Progenitor cell of endocrine pancreas (in vitro differentiated cells): ENCODE results near the gene PTPRA. TPM values are rescaled to one million over a fixed set of nuclear protein-coding genes. Genes with fewer than 3 reads are reported as not detected.

ENCODE experiments used
- DNase-seq: peaks from one replicate; pipeline ENCODE4 v3.0.0; 2021; ENCODE audit warnings: low spot score; ENCODE audit not compliant: unreplicated experiment
- H3K27ac Mint-ChIP-seq: 2 replicates; pipeline ENCODE4 v1.8.0; 2021; ENCODE audit warnings: mild to moderate bottlenecking, moderate library complexity, mixed read lengths
- H3K27me3 Mint-ChIP-seq: 2 replicates; pipeline ENCODE4 v1.8.0; 2021; ENCODE audit warnings: mixed read lengths
- H3K36me3 Mint-ChIP-seq: 2 replicates; pipeline ENCODE4 v1.8.0; 2022; ENCODE audit warnings: mixed read lengths; ENCODE audit not compliant: insufficient read depth
- H3K4me1 Mint-ChIP-seq: 2 replicates; pipeline ENCODE4 v1.8.0; 2021; ENCODE audit warnings: low read depth, mixed read lengths
- H3K4me3 Mint-ChIP-seq: 2 replicates; pipeline ENCODE4 v1.8.0; 2021; ENCODE audit warnings: low read depth, mild to moderate bottlenecking, moderate library complexity, mixed read lengths
- H3K9me3 Mint-ChIP-seq: 2 replicates; pipeline ENCODE4 v1.8.0; 2021; ENCODE audit warnings: low read depth, mixed read lengths
- CTCF ChIP-seq: fragments of 200-600 bp; sonication (generic); IDR thresholded peaks from one replicate; pipeline ENCODE4 v1.5.0; 2021; ENCODE audit warnings: antibody characterized with exemption, mild to moderate bottlenecking; ENCODE audit not compliant: unreplicated experiment
- total RNA-seq: library from RNA; stranded (reverse); gene quantifications from 2 replicates; pipeline ENCODE4 v1.2.1, GENCODE V29; 2021

The PTPRA gene
- total RNA-seq, 1 donor from 2014 or later, result 73.2 TPM

GRCh38 chr20:2993250-2993649 is 120.0 kb downstream of the PTPRA start:
- Mint-ChIP-seq H3K4me1 (peaks cover 2% of the 10 kb centered on the region), H3K4me3 (no peak overlapping the region), H3K36me3 (peaks cover 16% of the 10 kb centered on the region), H3K27me3 (no peaks in the 10 kb centered on the region), H3K27ac (no peak overlapping the region), H3K9me3 (no peaks in the 10 kb centered on the region)
- DNase-seq, result no peak
- no peak for TF ChIP-seq CTCF

- Mint-ChIP-seq H3K9me3 (no peaks in the 10 kb centered on the region), H3K36me3 (peaks cover 12% of the 10 kb centered on the region), H3K27me3 (no peaks in the 10 kb centered on the region), H3K27ac (no peak overlapping the region), H3K4me1 (peaks cover 2% of the 10 kb centered on the region), H3K4me3 (no peak overlapping the region)
- TF ChIP-seq CTCF, result no peak
- no peak for DNase-seq
Observed at GRCh38 chr20:2995796-2996195, 122.5 kb downstream of the PTPRA start.

DNA sequence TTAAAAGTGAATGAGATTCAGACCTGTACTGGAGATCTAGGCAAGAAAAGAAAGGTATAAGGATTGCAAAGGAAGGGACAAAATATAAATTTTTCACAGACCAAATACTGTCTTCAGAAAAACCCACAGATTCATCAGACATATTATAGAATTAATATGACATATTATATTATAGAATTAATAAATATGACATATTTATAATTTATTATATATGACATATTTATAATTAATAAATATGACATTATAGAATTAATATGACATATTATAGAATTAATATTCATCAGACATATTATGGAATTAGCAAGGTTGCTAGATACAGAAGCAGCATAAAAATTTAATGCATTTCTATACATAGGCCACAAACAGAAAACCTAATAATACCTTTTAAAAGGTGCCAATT is 125.4 kb downstream of the PTPRA start:
- Mint-ChIP-seq H3K27ac (no peak overlapping the region), H3K9me3 (no peaks in the 10 kb centered on the region)

GRCh38 chr20:3000852-3001523 is 127.7 kb downstream of the PTPRA start:
- no peaks in the 10 kb centered on the region for H3K9me3 Mint-ChIP-seq
- H3K27ac Mint-ChIP-seq, result no peak overlapping the region
- H3K27me3 Mint-ChIP-seq, result no peaks in the 10 kb centered on the region
- H3K4me3 Mint-ChIP-seq, result no peak overlapping the region
- no peak for DNase-seq
- H3K4me1 Mint-ChIP-seq, result no peaks in the 10 kb centered on the region
- TF ChIP-seq CTCF, result peak; percentile 71
- peaks cover 5% of the 10 kb centered on the region for H3K36me3 Mint-ChIP-seq

More for the DNA sequence above, 125.4 kb downstream of the PTPRA start:
- DNase-seq, result no peak
- no peak for TF ChIP-seq CTCF
- peaks cover 2% of the 10 kb centered on the region for H3K36me3 Mint-ChIP-seq
- peaks cover 2% of the 10 kb centered on the region for H3K4me1 Mint-ChIP-seq
- no peak overlapping the region for H3K4me3 Mint-ChIP-seq
- no peaks in the 10 kb centered on the region for H3K27me3 Mint-ChIP-seq

GRCh38 chr20:3003416-3003815 is 130.1 kb downstream of the PTPRA start:
- DNase-seq, result no peak
- Mint-ChIP-seq H3K27ac (no peak overlapping the region), H3K9me3 (no peaks in the 10 kb centered on the region), H3K27me3 (no peaks in the 10 kb centered on the region), H3K36me3 (peaks cover 15% of the 10 kb centered on the region), H3K4me1 (peaks cover 5% of the 10 kb centered on the region), H3K4me3 (no peak overlapping the region)
- TF ChIP-seq CTCF, result no peak
